BLaER1 (cell line): Measurements from ENCODE around the gene OSBPL5.

Experiments used
- H3K27ac ChIP-seq: shearing (Covaris generic); formaldehyde crosslinking; 2 replicates; pipeline ENCODE4 v1.8.1; 2022
- H3K27me3 ChIP-seq: shearing (Covaris generic); formaldehyde crosslinking; 2 replicates; pipeline ENCODE4 v1.8.1; 2022
- H3K36me3 ChIP-seq: shearing (Covaris generic); formaldehyde crosslinking; 2 replicates; pipeline ENCODE4 v1.8.1; 2022
- H3K4me1 ChIP-seq: shearing (Covaris generic); formaldehyde crosslinking; 2 replicates; pipeline ENCODE4 v1.8.1; 2022
- H3K4me2 ChIP-seq: shearing (Covaris generic); formaldehyde crosslinking; 2 replicates; pipeline ENCODE4 v1.8.1; 2022
- H3K4me3 ChIP-seq: shearing (Covaris generic); formaldehyde crosslinking; 2 replicates; pipeline ENCODE4 v1.8.1; 2022
- H3K9ac ChIP-seq: shearing (Covaris generic); formaldehyde crosslinking; 2 replicates; pipeline ENCODE4 v1.8.1; 2022
- H3K9me3 ChIP-seq: shearing (Covaris generic); formaldehyde crosslinking; 2 replicates; pipeline ENCODE4 v1.8.1; 2022
- H4K20me1 ChIP-seq: shearing (Covaris generic); formaldehyde crosslinking; 2 replicates; pipeline ENCODE4 v1.8.1; 2022
- Cebpa-rat ChIP-seq: shearing (Covaris generic); IDR thresholded peaks from 2 replicates; pipeline ENCODE4 v1.8.1; 2022

Gene OSBPL5

GRCh38 chr11:3131330-3131941 is 33.7 kb downstream of the OSBPL5 start:
- Histone ChIP-seq H3K4me1 (peaks cover 50% of the 10 kb centered on the region), H3K27ac (no peak overlapping the region), H4K20me1 (peaks cover 48% of the 10 kb centered on the region)

GRCh38 chr11:3130269-3131071 is 34.6 kb downstream of the OSBPL5 start:
- Histone ChIP-seq H3K36me3 (peaks cover 34% of the 10 kb centered on the region; the same call in 1 of the 2 replicates), H3K9ac (no peak overlapping the region), H3K4me1 (peaks cover 40% of the 10 kb centered on the region), H3K27me3 (no peaks in the 10 kb centered on the region), H3K27ac (no peak overlapping the region), H3K4me3 (no peak overlapping the region), H3K9me3 (no peaks in the 10 kb centered on the region), H3K4me2 (no peak overlapping the region), H4K20me1 (peaks cover 41% of the 10 kb centered on the region)
- no peak for TF ChIP-seq Cebpa-rat

More at GRCh38 chr11:3131330-3131941, 33.7 kb downstream of the OSBPL5 start:
- no peak for TF ChIP-seq Cebpa-rat
- no peak overlapping the region for H3K9ac ChIP-seq
- H3K36me3 ChIP-seq = peaks cover 25% of the 10 kb centered on the region; the same call in 1 of the 2 replicates
- H3K4me3 ChIP-seq = no peak overlapping the region
- H3K27me3 ChIP-seq = no peaks in the 10 kb centered on the region
- no peaks in the 10 kb centered on the region for H3K9me3 ChIP-seq
- no peak overlapping the region for H3K4me2 ChIP-seq

DNA sequence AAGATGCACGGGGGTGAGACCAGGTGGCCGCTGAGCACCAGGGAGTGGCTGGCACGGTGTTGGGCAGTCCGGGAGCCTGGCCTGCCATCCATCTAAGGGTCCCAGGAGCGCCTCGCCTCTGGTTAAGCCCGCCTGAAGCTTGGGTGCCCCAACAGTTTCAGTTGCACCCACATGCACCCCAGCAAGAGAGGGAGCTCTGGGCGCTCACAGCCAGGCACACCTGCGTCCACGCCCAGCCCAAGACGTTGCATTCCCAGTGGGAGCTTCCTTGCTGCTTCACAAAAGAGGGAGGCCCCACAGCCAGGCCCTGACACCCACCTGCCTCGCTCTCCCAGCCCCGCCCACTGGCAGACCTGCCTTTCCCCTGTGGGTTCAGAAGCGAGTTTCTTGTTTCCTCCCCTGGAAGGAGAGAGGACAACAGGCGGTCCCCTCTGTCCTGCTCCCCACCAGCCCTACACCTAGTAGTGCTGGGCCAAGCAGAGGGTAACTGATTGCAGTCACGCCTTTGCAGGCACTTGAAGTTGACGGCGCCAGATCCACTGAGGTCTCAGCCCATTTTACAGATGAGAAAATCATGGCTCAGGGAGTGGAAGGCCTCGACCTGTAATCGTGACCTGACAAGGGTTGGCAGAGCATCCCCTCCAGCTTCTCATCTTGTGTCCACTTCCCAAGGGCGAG is 35.4 kb downstream of the OSBPL5 start:
- no peaks in the 10 kb centered on the region for H3K27me3 ChIP-seq
- peaks cover 34% of the 10 kb centered on the region; the same call in 1 of the 2 replicates for H4K20me1 ChIP-seq
- peaks cover 41% of the 10 kb centered on the region; the same call in 1 of the 2 replicates for H3K36me3 ChIP-seq
- no peaks in the 10 kb centered on the region for H3K9me3 ChIP-seq
- no peak overlapping the region for H3K27ac ChIP-seq
- H3K4me3 ChIP-seq = no peak overlapping the region
- no peak overlapping the region for H3K9ac ChIP-seq
- TF ChIP-seq Cebpa-rat = no peak
- no peak overlapping the region for H3K4me2 ChIP-seq
- peaks cover 36% of the 10 kb centered on the region for H3K4me1 ChIP-seq

GRCh38 chr11:3129181-3129590 is 35.9 kb downstream of the OSBPL5 start:
- Histone ChIP-seq H3K9me3 (no peaks in the 10 kb centered on the region), H3K4me2 (no peak overlapping the region), H3K9ac (no peak overlapping the region), H3K4me3 (no peak overlapping the region), H3K36me3 (peaks cover 46% of the 10 kb centered on the region; the same call in 1 of the 2 replicates), H4K20me1 (peaks cover 34% of the 10 kb centered on the region; the same call in 1 of the 2 replicates), H3K4me1 (peaks cover 36% of the 10 kb centered on the region), H3K27me3 (no peaks in the 10 kb centered on the region), H3K27ac (no peak overlapping the region)
- no peak for TF ChIP-seq Cebpa-rat

- H3K27ac ChIP-seq = 0 out of 2 replicates have a peak overlapping the region, but pooled peaks have one; percentile 18
These were observed 36.5 kb downstream of the OSBPL5 start for GRCh38 chr11:3128356-3129180.

GRCh38 chr11:3127706-3128355 is 37.3 kb downstream of the OSBPL5 start:
- H3K4me2 ChIP-seq = no peak overlapping the region
- H3K27me3 ChIP-seq = no peaks in the 10 kb centered on the region
- H3K36me3 ChIP-seq = peaks cover 60% of the 10 kb centered on the region
- H3K9me3 ChIP-seq = no peaks in the 10 kb centered on the region
- no peak for TF ChIP-seq Cebpa-rat
- peaks cover 28% of the 10 kb centered on the region for H3K4me1 ChIP-seq
- peaks cover 27% of the 10 kb centered on the region; the same call in 1 of the 2 replicates for H4K20me1 ChIP-seq
- no peak overlapping the region for H3K9ac ChIP-seq
- 0 out of 2 replicates have a peak overlapping the region, but pooled peaks have one; percentile 18 for H3K27ac ChIP-seq
- no peak overlapping the region for H3K4me3 ChIP-seq

More at GRCh38 chr11:3128356-3129180, 36.5 kb downstream of the OSBPL5 start:
- no peak overlapping the region for H3K4me2 ChIP-seq
- no peak overlapping the region for H3K9ac ChIP-seq
- peaks cover 32% of the 10 kb centered on the region for H3K4me1 ChIP-seq
- TF ChIP-seq Cebpa-rat = no peak
- no peaks in the 10 kb centered on the region for H3K9me3 ChIP-seq
- peaks cover 53% of the 10 kb centered on the region; the same call in 1 of the 2 replicates for H3K36me3 ChIP-seq
- H3K4me3 ChIP-seq = no peak overlapping the region
- H3K27me3 ChIP-seq = no peaks in the 10 kb centered on the region
- peaks cover 34% of the 10 kb centered on the region; the same call in 1 of the 2 replicates for H4K20me1 ChIP-seq

- no peak overlapping the region for H3K4me3 ChIP-seq
- peaks cover 28% of the 10 kb centered on the region for H3K4me1 ChIP-seq
- H3K9me3 ChIP-seq = no peaks in the 10 kb centered on the region
- no peak overlapping the region for H3K27ac ChIP-seq
- no peaks in the 10 kb centered on the region for H3K27me3 ChIP-seq
- peaks cover 27% of the 10 kb centered on the region; the same call in 1 of the 2 replicates for H4K20me1 ChIP-seq
- no peak overlapping the region for H3K9ac ChIP-seq
- H3K36me3 ChIP-seq = peaks cover 67% of the 10 kb centered on the region
- H3K4me2 ChIP-seq = no peak overlapping the region
- TF ChIP-seq Cebpa-rat = no peak
These were observed 38.0 kb downstream of the OSBPL5 start for GRCh38 chr11:3126901-3127691.

- no peak overlapping the region for H3K27ac ChIP-seq
These were observed 38.8 kb downstream of the OSBPL5 start for GRCh38 chr11:3126207-3126865.

More at GRCh38 chr11:3126207-3126865, 38.8 kb downstream of the OSBPL5 start:
- Histone ChIP-seq H3K4me1 (peaks cover 28% of the 10 kb centered on the region), H3K27me3 (no peaks in the 10 kb centered on the region), H3K9me3 (no peaks in the 10 kb centered on the region), H4K20me1 (peaks cover 27% of the 10 kb centered on the region; the same call in 1 of the 2 replicates), H3K9ac (no peak overlapping the region), H3K4me2 (no peak overlapping the region), H3K36me3 (peaks cover 75% of the 10 kb centered on the region), H3K4me3 (no peak overlapping the region)
- TF ChIP-seq Cebpa-rat = no peak
